MM.1S (cell line): Measurements from ENCODE around the gene MAMLD1.

ENCODE experiments used
- DNase-seq: peaks from one replicate; pipeline ENCODE4 v3.0.0-alpha.2; 2015
- H2AFZ ChIP-seq: fragments of 300-600 bp; sonication (generic); 2 replicates; pipeline ENCODE4 v1.6.0; 2016; ENCODE audit warnings: antibody characterized with exemption, low read length
- H3F3A ChIP-seq: fragments of 300-600 bp; sonication (generic); 2 replicates; pipeline ENCODE4 v1.6.1; 2016; ENCODE audit warnings: mild to moderate bottlenecking, antibody characterized with exemption, low read length, moderate library complexity, mixed read lengths; ENCODE audit not compliant: insufficient read depth
- H3K27ac ChIP-seq: fragments of 300-600 bp; sonication (generic); 2 replicates; pipeline ENCODE4 v1.5.1; 2016; ENCODE audit warnings: mild to moderate bottlenecking, low read length
- H3K27me3 ChIP-seq: fragments of 300-600 bp; sonication (generic); replicated peaks from 2 replicates; pipeline ENCODE4 v1.6.0; 2016; ENCODE audit warnings: low read length; ENCODE audit not compliant: insufficient read depth
- H3K36me3 ChIP-seq: fragments of 300-600 bp; sonication (generic); replicated peaks from 2 replicates; pipeline ENCODE4 v1.6.1; 2016; ENCODE audit warnings: mild to moderate bottlenecking, low read length, mixed read lengths; ENCODE audit not compliant: insufficient read depth
- H3K4me1 ChIP-seq: fragments of 300-600 bp; sonication (generic); 2 replicates; pipeline ENCODE4 v1.6.1; 2016; ENCODE audit warnings: low read length, mixed read lengths
- H3K4me2 ChIP-seq: fragments of 300-600 bp; sonication (generic); 2 replicates; pipeline ENCODE4 v1.6.0; 2016; ENCODE audit warnings: low read depth, low read length
- H3K4me3 ChIP-seq: fragments of 300-600 bp; sonication (generic); 2 replicates; pipeline ENCODE4 v1.5.1; 2016; ENCODE audit warnings: low read length, mixed read lengths
- H3K79me2 ChIP-seq: fragments of 300-600 bp; sonication (generic); 2 replicates; pipeline ENCODE4 v1.6.1; 2016; ENCODE audit warnings: mixed run types, low read length, mixed read lengths
- H3K9ac ChIP-seq: fragments of 300-600 bp; sonication (generic); 2 replicates; pipeline ENCODE4 v1.6.1; 2016; ENCODE audit warnings: low read length, mixed read lengths
- H3K9me2 ChIP-seq: fragments of 300-600 bp; sonication (generic); replicated peaks from 2 replicates; pipeline ENCODE4 v1.6.1; 2016; ENCODE audit warnings: mild to moderate bottlenecking, low read length, mixed read lengths; ENCODE audit not compliant: insufficient read depth
- H3K9me3 ChIP-seq: fragments of 300-600 bp; sonication (generic); replicated peaks from 2 replicates; pipeline ENCODE4 v1.6.1; 2016; ENCODE audit warnings: mild to moderate bottlenecking, low read length, mixed read lengths; ENCODE audit not compliant: insufficient read depth
- H4K20me1 ChIP-seq: fragments of 300-600 bp; sonication (generic); 2 replicates; pipeline ENCODE4 v1.6.1; 2016; ENCODE audit warnings: mild to moderate bottlenecking, low read length, moderate library complexity, mixed read lengths; ENCODE audit not compliant: insufficient read depth
- CTCF ChIP-seq: fragments of 300-600 bp; sonication (generic); IDR thresholded peaks from 2 replicates; pipeline ENCODE4 v1.5.1; 2016; ENCODE audit warnings: antibody characterized with exemption, low read length, mixed read lengths
- EZH2 ChIP-seq: fragments of 300-600 bp; sonication (generic); optimal IDR thresholded peaks from 2 replicates; pipeline ENCODE3; 2017; ENCODE audit warnings: low read depth, mild to moderate bottlenecking, antibody characterized with exemption, low read length, mixed read lengths
- EZH2phosphoT487 ChIP-seq: fragments of 300-600 bp; sonication (generic); IDR thresholded peaks from 2 replicates; pipeline ENCODE4 v1.6.1; 2018; ENCODE audit warnings: antibody characterized with exemption, low read length

MAMLD1 gene

GRCh38 chrX:150352114-150352513 lies 11.0 kb upstream of the MAMLD1 start:
- H3K4me3 ChIP-seq: no peak overlapping the region
- H3K79me2 ChIP-seq: no peaks in the 10 kb centered on the region
- no peak overlapping the region for H3K4me2 ChIP-seq
- H3K36me3 ChIP-seq: no peaks in the 10 kb centered on the region
- H3F3A ChIP-seq: no peaks in the 10 kb centered on the region
- H3K4me1 ChIP-seq: no peaks in the 10 kb centered on the region
- H2AFZ ChIP-seq: no peak overlapping the region
- no peaks in the 10 kb centered on the region for H3K9me2 ChIP-seq
- H3K9ac ChIP-seq: no peak overlapping the region
- H3K27ac ChIP-seq: no peak overlapping the region
- H3K27me3 ChIP-seq: no peaks in the 10 kb centered on the region
- TF ChIP-seq EZH2 (no peak), EZH2phosphoT487 (no peak), CTCF (no peak)
- H4K20me1 ChIP-seq: no peaks in the 10 kb centered on the region
- DNase-seq: no peak
- H3K9me3 ChIP-seq: no peaks in the 10 kb centered on the region

- Histone ChIP-seq H3K4me2 (no peak overlapping the region), H3K27me3 (no peaks in the 10 kb centered on the region), H3K9me2 (no peaks in the 10 kb centered on the region), H3K9ac (no peak overlapping the region), H3K27ac (no peak overlapping the region), H3F3A (no peaks in the 10 kb centered on the region), H3K36me3 (no peaks in the 10 kb centered on the region), H4K20me1 (no peaks in the 10 kb centered on the region), H2AFZ (no peak overlapping the region), H3K4me1 (no peaks in the 10 kb centered on the region), H3K4me3 (no peak overlapping the region), H3K9me3 (no peaks in the 10 kb centered on the region), H3K79me2 (no peaks in the 10 kb centered on the region)
- no peak for DNase-seq
- TF ChIP-seq EZH2 (no peak), EZH2phosphoT487 (no peak), CTCF (no peak)
Measured at GRCh38 chrX:150352581-150352980, 10.5 kb upstream of the MAMLD1 start.

GRCh38 chrX:150355913-150356312 lies 7.2 kb upstream of the MAMLD1 start:
- H3K4me3 ChIP-seq: no peak overlapping the region
- no peaks in the 10 kb centered on the region for H3F3A ChIP-seq
- H3K9me2 ChIP-seq: no peaks in the 10 kb centered on the region
- no peak overlapping the region for H2AFZ ChIP-seq
- no peak for DNase-seq
- H4K20me1 ChIP-seq: no peaks in the 10 kb centered on the region
- H3K9me3 ChIP-seq: no peaks in the 10 kb centered on the region
- H3K79me2 ChIP-seq: no peaks in the 10 kb centered on the region
- no peak overlapping the region for H3K9ac ChIP-seq
- H3K27me3 ChIP-seq: no peaks in the 10 kb centered on the region
- no peaks in the 10 kb centered on the region for H3K4me1 ChIP-seq
- TF ChIP-seq CTCF: no peak
- TF ChIP-seq EZH2phosphoT487: no peak
- no peak for TF ChIP-seq EZH2
- no peak overlapping the region for H3K27ac ChIP-seq
- H3K4me2 ChIP-seq: no peak overlapping the region
- H3K36me3 ChIP-seq: no peaks in the 10 kb centered on the region
